Loucy (cell line): ENCODE measurements around the gene MXRA8.

ENCODE experiments used
- EZH2phosphoT487 ChIP-seq: fragments of 200-600 bp; IDR thresholded peaks from 2 replicates; pipeline ENCODE4 v1.6.1; 2018; ENCODE audit warnings: antibody characterized with exemption, mild to moderate bottlenecking, moderate library complexity, borderline replicate concordance
- TF ChIP-seq, protein P1 (sequence below): fragments of 200-600 bp; sonication (generic); conservative IDR thresholded peaks from 2 replicates; pipeline ENCODE4 v1.5.1; 2014; ENCODE audit warnings: mild to moderate bottlenecking, antibody characterized with exemption, low read length

GRCh38 chr1:1357871-1358432 lies 403 bp downstream of the MXRA8 start:
- TF ChIP-seq, protein P1, sequence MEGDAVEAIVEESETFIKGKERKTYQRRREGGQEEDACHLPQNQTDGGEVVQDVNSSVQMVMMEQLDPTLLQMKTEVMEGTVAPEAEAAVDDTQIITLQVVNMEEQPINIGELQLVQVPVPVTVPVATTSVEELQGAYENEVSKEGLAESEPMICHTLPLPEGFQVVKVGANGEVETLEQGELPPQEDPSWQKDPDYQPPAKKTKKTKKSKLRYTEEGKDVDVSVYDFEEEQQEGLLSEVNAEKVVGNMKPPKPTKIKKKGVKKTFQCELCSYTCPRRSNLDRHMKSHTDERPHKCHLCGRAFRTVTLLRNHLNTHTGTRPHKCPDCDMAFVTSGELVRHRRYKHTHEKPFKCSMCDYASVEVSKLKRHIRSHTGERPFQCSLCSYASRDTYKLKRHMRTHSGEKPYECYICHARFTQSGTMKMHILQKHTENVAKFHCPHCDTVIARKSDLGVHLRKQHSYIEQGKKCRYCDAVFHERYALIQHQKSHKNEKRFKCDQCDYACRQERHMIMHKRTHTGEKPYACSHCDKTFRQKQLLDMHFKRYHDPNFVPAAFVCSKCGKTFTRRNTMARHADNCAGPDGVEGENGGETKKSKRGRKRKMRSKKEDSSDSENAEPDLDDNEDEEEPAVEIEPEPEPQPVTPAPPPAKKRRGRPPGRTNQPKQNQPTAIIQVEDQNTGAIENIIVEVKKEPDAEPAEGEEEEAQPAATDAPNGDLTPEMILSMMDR, result no peak
- TF ChIP-seq EZH2phosphoT487, result no peak
